Common myeloid progenitor, CD34-positive (primary cell): ENCODE measurements around the gene CASKIN1.

Experiments
- CTCF ChIA-PET: fragments of 350-600 bp; sonication (Branson Sonifier 250); formaldehyde crosslinking; loops from one replicate; lab custom pipeline; 2021; ENCODE audit warnings: antibody characterized with exemption; lab: Charles Lee
- POLR2A ChIA-PET: fragments of 350-600 bp; sonication (Branson Sonifier 250); formaldehyde crosslinking; loops from one replicate; lab custom pipeline; 2021; ENCODE audit warnings: antibody characterized with exemption; lab: Charles Lee
- DNase-seq, 3 donors: peaks; one replicate each; pipeline versions ENCODE4 v3.0.0 to v3.0.0-alpha.2; 2013
- H3K27ac ChIP-seq, 2 experiments: 1 replicate in 1 of 2; 2 replicates in 1 of 2; pipeline ENCODE4 v1.7.0; 2013; ENCODE audit warnings: inconsistent platforms in 2 of 2, low read length in 2 of 2, mild to moderate bottlenecking in 2 of 2, low read depth in 1 of 2, moderate library complexity in 1 of 2; ENCODE audit not compliant: severe bottlenecking in 2 of 2, insufficient read depth in 1 of 2, poor library complexity in 1 of 2
- H3K27me3 ChIP-seq, 5 experiments: replicated peaks in 2 of 5; 1 replicate in 3 of 5; 2 replicates in 2 of 5; pipeline versions ENCODE4 v1.6.1 to v1.7.0; 2013; ENCODE audit warnings: low read length in 4 of 5, mild to moderate bottlenecking in 2 of 5, moderate library complexity in 2 of 5, inconsistent platforms in 1 of 5; ENCODE audit not compliant: insufficient read depth in 5 of 5, control insufficient read depth in 4 of 5
- H3K36me3 ChIP-seq, 4 experiments: 1 replicate in 2 of 4; 2 replicates in 2 of 4; pipeline versions ENCODE4 v1.6.1 to v1.7.0; 2013; ENCODE audit warnings: low read length in 3 of 4, control low read depth in 1 of 4, mild to moderate bottlenecking in 1 of 4; ENCODE audit not compliant: control insufficient read depth in 4 of 4, insufficient read depth in 4 of 4
- H3K4me1 ChIP-seq, 4 experiments: 1 replicate in 3 of 4; 2 replicates in 1 of 4; pipeline versions ENCODE4 v1.6.1 to v1.7.1; 2013; ENCODE audit warnings: low read length in 3 of 4, mild to moderate bottlenecking in 3 of 4, control low read depth in 1 of 4, inconsistent platforms in 1 of 4, moderate library complexity in 1 of 4; ENCODE audit not compliant: control insufficient read depth in 4 of 4, insufficient read depth in 4 of 4; ENCODE audit errors: control extremely low read depth in 1 of 4
- H3K4me3 ChIP-seq, 7 experiments: 1 replicate in 4 of 7; 2 replicates in 3 of 7; pipeline versions ENCODE4 v1.5.1 to v1.7.0; 2013; ENCODE audit warnings: mild to moderate bottlenecking in 7 of 7, low read length in 6 of 7, moderate library complexity in 6 of 7, inconsistent platforms in 2 of 7, low read depth in 2 of 7, control low read depth in 1 of 7; ENCODE audit not compliant: insufficient read depth in 4 of 7, control insufficient read depth in 1 of 7; ENCODE audit errors: extremely low read depth in 1 of 7
- H3K9me3 ChIP-seq, 5 experiments: 1 replicate in 4 of 5; 2 replicates in 1 of 5; pipeline versions ENCODE4 v1.6.1 to v1.7.1; 2013; ENCODE audit warnings: low read length in 4 of 5, mild to moderate bottlenecking in 2 of 5, inconsistent platforms in 1 of 5, low read depth in 1 of 5, moderate library complexity in 1 of 5; ENCODE audit not compliant: control insufficient read depth in 4 of 5, insufficient read depth in 2 of 5; ENCODE audit errors: control extremely low read depth in 1 of 5
- WGBS: methylation state at CpG from one replicate; pipeline ENCODE4 v1.1.5; 2013; ENCODE audit not compliant: insufficient coverage; 5-methylcytosine and 5-hydroxymethylcytosine counted together

The CASKIN1 gene

DNA sequence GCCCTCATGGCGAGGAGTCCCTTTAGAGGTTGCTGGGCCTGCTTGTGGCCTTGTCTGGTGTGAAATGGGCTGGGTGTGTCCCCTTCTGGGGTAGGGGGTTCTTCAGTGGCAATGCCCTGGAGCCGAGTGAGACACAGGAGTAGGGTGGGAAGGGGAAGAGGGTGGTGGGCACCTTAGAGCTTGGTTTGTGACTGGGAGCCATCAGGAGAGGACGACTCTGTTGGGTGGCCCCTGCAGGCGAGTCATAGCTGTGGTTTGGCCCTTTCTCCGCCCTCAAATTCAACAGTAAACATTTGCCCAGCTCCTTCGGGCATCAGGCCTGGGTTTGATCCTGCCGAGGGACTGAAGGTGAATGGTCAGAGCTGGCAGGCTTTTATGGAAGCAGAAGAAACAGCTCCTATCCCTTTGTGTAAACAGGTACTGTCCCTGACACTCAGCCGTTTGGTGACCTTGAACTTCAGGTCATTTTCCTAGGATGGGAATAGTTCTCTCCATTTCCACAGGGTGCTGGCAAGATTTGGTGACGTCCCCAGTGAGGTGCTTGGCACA lies 29.9 kb upstream of the CASKIN1 start:
- Histone ChIP-seq H3K4me3 (no peak overlapping the region), H3K27ac (no peak overlapping the region), H3K27me3 (no peaks in the 10 kb centered on the region), H3K36me3 (peaks cover 3 to 47% (median 25%) of the 10 kb centered on the region in 4 experiments), H3K9me3 (no peaks in the 10 kb centered on the region), H3K4me1 (peaks cover 0 to 15% (median 14%) of the 10 kb centered on the region in 4 experiments)
- 94% methylated on average over 9 of the region's 9 CpGs for WGBS
- DNase-seq = no peak
- CTCF ChIA-PET = interaction anchor here (1.0 to 1.9 kb wide), 4 partner anchors 10 to 86 kb away, joined by 5 to 7 read pairs (median 6); partner anchors contain the start of genes DNASE1L2 and ECI1
- POLR2A ChIA-PET = no interaction called here

DNA sequence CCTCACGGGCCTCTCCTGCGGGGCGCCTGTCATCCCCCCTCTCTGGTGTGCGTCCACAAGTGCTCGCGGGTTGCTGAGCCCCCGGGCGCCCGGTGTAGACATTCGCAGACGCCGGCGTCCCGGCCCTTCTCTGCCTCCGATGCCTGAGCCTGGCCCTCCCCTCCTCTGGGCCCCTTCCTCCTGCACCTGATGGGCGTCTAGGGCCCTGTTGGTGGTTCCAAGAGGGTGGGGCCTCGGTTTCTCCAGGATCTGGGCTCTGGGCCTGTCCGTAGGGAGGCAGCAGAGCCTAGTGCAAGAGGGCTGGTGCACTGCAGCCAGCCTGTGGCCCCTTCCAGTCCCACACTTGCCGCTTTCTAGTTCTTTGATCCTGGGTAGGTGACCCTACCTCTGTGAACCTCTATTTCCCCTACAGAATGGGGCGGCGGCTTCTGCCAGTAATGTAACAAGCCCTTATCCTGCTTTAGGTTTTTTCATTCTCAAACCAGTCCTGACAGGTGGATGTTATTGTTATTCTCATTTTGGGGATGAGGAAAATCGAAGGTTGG lies 27.6 kb upstream of the CASKIN1 start:
- WGBS = 15% methylated on average over 7 of the region's 22 CpGs
- Histone ChIP-seq H3K27me3 (no peaks in the 10 kb centered on the region), H3K4me1 (peaks cover 0 to 15% (median 14%) of the 10 kb centered on the region in 4 experiments), H3K9me3 (no peaks in the 10 kb centered on the region), H3K27ac (peak overlapping the region; percentile 74 to 90), H3K4me3 (peak overlapping the region; percentile 77 to 97 (median 90)), H3K36me3 (peaks cover 0 to 24% (median 11%) of the 10 kb centered on the region in 4 experiments)
- POLR2A ChIA-PET = interaction anchor here (0.9 kb wide), 1 partner anchor 12 kb away, joined by 3 read pairs; no protein-coding TSS in a partner anchor
- CTCF ChIA-PET = interaction anchor here (1.4 kb wide), 1 partner anchor 26 kb away, joined by 3 read pairs; no protein-coding TSS in a partner anchor
- DNase-seq = peak; percentile 25 to 48 (median 38)

DNA sequence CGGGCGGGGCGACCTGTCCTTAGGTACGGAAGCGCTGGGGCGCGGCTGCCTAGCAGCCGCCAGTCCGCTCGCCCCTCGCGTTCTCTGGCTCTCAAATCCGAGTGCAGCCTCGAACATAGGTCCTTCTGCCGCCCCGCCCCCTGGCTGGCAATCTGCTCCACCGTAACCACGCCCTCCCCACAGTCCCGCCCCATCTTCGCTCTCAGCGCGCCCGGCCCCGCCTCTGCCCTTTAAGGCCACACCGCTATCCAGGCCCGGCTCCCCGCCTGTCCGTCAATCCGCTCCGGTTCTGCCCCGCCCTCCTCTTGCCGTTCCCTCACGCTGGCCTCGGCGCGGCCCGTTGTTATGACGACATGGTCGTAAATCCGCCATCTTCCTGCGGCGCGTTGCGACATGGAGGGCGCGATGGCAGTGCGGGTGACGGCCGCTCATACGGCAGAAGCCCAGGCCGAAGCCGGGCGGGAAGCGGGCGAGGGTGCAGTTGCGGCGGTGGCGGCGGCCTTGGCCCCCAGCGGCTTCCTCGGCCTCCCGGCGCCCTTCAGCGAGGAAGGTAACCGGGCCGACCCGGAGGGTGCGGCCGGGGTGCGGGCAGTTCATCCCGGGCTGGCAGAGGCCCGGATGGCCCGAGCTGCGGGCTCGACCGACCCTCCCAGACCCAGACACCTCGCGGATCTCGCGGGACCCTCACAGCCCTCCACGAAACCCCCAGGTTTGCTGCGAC lies 27.0 kb upstream of the CASKIN1 start, which contains the start of gene E4F1:
E4F1 (plus strand) TSS at position 371 of the 721 bp plus-strand sequence; CDS start at position 394, 23 bp downstream.
- CTCF ChIA-PET = no interaction called here
- H3K9me3 ChIP-seq = no peaks in the 10 kb centered on the region
- WGBS = 0% methylated on average over 60 of the region's 82 CpGs

DNA sequence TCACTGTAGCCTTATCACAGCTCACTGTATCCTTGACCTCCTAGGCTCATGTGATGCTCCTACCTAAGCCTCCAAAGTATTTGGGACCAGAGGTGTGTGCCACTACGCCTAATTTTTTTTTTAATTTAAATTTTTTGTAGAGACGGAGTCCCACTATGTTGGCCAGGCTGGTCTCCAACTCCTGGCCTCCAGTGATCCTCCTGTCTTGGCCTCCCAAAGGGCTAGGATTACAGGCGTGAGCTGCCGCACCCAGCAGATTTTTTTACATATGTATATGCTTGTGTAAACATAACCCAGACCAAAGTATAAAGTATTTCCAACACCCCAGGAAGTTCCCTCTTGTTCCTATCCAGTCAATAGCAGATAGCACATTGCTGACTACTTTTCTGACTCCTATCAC lies 19.9 kb upstream of the CASKIN1 start:
- DNase-seq = no peak
- Histone ChIP-seq H3K27ac (no peak overlapping the region), H3K4me1 (peaks cover 5 to 27% (median 20%) of the 10 kb centered on the region in 4 experiments), H3K4me3 (no peak overlapping the region), H3K27me3 (peaks cover 0 to 7% (median 0%) of the 10 kb centered on the region in 5 experiments), H3K9me3 (no peaks in the 10 kb centered on the region), H3K36me3 (peaks cover 0 to 17% (median 4%) of the 10 kb centered on the region in 4 experiments)
- 95% methylated on average over 3 of the region's 4 CpGs for WGBS
- POLR2A ChIA-PET = no interaction called here
- CTCF ChIA-PET = interaction anchor here (0.9 kb wide), 1 partner anchor 9 kb away, joined by 3 read pairs; no protein-coding TSS in a partner anchor

More for the DNA sequence above, 27.0 kb upstream of the CASKIN1 start, which contains the start of gene E4F1:
- DNase-seq = peak; percentile 100
- H3K27ac ChIP-seq = peak within 1 kb of the TSS; percentile 74 to 90
- POLR2A ChIA-PET = interaction anchor here (0.9 to 1.0 kb wide), 2 partner anchors 12 to 83 kb away, joined by 3 read pairs; no protein-coding TSS in a partner anchor
- peak within 1 kb of the TSS; percentile 77 to 97 (median 90) for H3K4me3 ChIP-seq
- peaks cover 0 to 17% (median 7%) of the 10 kb centered on the region in 4 experiments for H3K36me3 ChIP-seq
- H3K4me1 ChIP-seq = peaks cover 0 to 15% (median 14%) of the 10 kb centered on the region in 4 experiments
- no peaks in the 10 kb centered on the region for H3K27me3 ChIP-seq

DNA sequence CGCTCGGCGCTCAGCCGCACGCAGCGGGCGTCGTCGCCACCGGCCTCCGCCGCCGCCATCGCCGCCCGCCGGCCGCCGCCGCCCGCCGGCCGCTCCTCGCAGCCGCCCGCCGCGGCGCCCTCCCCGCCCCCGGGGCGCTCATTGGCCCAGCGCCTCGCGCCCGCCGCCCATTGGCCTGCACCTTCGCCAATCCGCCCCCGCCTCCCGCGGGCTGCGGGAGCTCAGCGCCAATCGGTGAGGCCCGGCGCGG lies 18.2 kb upstream of the CASKIN1 start, which contains the start of gene PGP:
PGP (minus strand) TSS at position 122 of the 250 bp plus-strand sequence; CDS start at position 59, 63 bp downstream.
- Histone ChIP-seq H3K36me3 (peaks cover 0 to 28% (median 9%) of the 10 kb centered on the region in 4 experiments), H3K4me3 (peak within 1 kb of the TSS; percentile 56 to 92 (median 77)), H3K27me3 (peaks cover 0 to 7% (median 0%) of the 10 kb centered on the region in 5 experiments), H3K9me3 (no peaks in the 10 kb centered on the region), H3K4me1 (peaks cover 5 to 27% (median 20%) of the 10 kb centered on the region in 4 experiments), H3K27ac (peak within 1 kb of the TSS in 1 of 2 experiments; percentile 82)
- ChIA-PET POLR2A (interaction anchor here (0.6 to 1.8 kb wide), 2 partner anchors 9 to 241 kb away, joined by 3 to 5 read pairs; partner anchors contain the start of gene MLST8), CTCF (no interaction called here)
- 0% methylated on average over 41 of the region's 48 CpGs for WGBS
- DNase-seq = no peak

DNA sequence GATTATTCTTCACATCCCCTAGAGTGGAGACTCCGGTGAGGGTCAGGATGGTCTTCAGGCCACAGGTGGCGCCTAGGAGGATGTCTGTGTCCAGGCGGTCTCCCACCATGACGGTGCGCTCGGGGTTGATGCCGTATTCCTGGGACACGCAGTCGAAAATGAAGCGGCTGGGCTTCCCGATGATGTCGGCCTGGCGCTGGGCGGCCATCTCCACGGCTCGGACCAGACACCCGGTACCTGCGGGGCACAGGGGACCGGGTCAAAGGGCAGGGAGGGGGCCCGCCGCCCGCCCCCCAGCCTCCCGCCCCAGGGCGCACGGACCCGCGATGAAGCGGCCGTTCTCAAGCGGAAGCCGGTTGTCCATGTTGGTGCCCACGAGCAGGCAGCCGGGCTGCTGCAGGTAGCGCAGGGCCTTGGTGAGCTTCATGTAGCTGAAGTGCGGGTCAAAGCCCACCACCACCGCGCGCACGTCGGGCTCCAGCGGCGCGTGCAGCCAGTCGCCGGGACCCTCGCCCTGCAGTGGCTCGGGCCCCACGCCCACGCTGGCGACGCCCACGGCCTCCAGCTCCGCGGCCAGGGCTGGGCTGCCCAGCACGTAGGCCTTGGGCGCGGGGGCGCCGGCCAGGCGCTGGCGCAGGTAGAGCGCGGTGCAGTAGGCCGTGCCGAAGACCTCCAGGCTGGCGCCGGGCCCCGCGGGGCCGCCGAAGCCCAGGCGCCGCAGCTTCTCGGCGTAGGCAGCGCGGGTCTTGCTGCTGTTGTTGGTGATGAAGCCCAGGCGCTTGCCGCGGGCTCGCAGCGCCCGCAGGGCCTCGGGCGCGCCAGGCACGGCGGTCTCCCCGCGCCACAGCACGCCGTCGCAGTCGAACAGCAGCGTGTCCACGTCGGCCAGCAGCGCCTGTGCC lies 17.7 kb upstream of the CASKIN1 start:
- Histone ChIP-seq H3K4me3 (peak overlapping the region; percentile 35 to 92 (median 76)), H3K27me3 (peaks cover 0 to 7% (median 0%) of the 10 kb centered on the region in 5 experiments), H3K27ac (peak overlapping the region in 1 of 2 experiments; percentile 64), H3K4me1 (peaks cover 5 to 27% (median 20%) of the 10 kb centered on the region in 4 experiments), H3K9me3 (no peaks in the 10 kb centered on the region), H3K36me3 (peaks cover 0 to 34% (median 15%) of the 10 kb centered on the region in 4 experiments)
- WGBS = 2% methylated on average over 70 of the region's 98 CpGs
- DNase-seq = peak in 2 of 3 donors; percentile 29 to 34
- CTCF ChIA-PET = no interaction called here
- POLR2A ChIA-PET = interaction anchor here (0.6 to 1.8 kb wide), 2 partner anchors 9 to 241 kb away, joined by 3 to 5 read pairs; partner anchors contain the start of gene MLST8
